ENCODE measurements around the gene PTPRQ.
"Not testable (repeated sequence)": the region's sequence is repeated elsewhere in the genome, so short reads cannot be mapped to it uniquely, and the experiment has no call there.

Gene PTPRQ

GRCh38 chr12:80443974-80444666, at the start of gene PTPRQ:
Gene PTPRQ (plus strand): TSS chr12:80444235. CDS start chr12:80444346, 111 bp downstream.
- no peak for FAIRE-seq

GRCh38 chr12:80400571-80400991, 43.5 kb upstream of the PTPRQ start:
- no peak for FAIRE-seq

GRCh38 chr12:80401191-80401590, 42.8 kb upstream of the PTPRQ start:
- no peak for FAIRE-seq

GRCh38 chr12:80404629-80405028, 39.4 kb upstream of the PTPRQ start:
- no peak for FAIRE-seq

- no peak for FAIRE-seq
These were observed 37.8 kb upstream of the PTPRQ start for GRCh38 chr12:80406253-80406652.

GRCh38 chr12:80411787-80412186, 32.2 kb upstream of the PTPRQ start:
- FAIRE-seq = no peak

- peak; percentile 98 for FAIRE-seq
These were observed 31.6 kb upstream of the PTPRQ start for GRCh38 chr12:80412343-80412953.

GRCh38 chr12:80413462-80413861, 30.6 kb upstream of the PTPRQ start:
- FAIRE-seq = no peak

- FAIRE-seq = no peak
These were observed 28.6 kb upstream of the PTPRQ start for GRCh38 chr12:80415466-80415865.

GRCh38 chr12:80419644-80420043, 24.4 kb upstream of the PTPRQ start:
- no peak for FAIRE-seq

GRCh38 chr12:80420075-80420474, 24.0 kb upstream of the PTPRQ start:
- no peak for FAIRE-seq

- FAIRE-seq = no peak
These were observed 21.5 kb upstream of the PTPRQ start for GRCh38 chr12:80422550-80422949.

GRCh38 chr12:80432061-80432460, 12.0 kb upstream of the PTPRQ start:
- FAIRE-seq = no peak

- no peak for FAIRE-seq
These were observed 2.1 kb upstream of the PTPRQ start for GRCh38 chr12:80441921-80442320.

GRCh38 chr12:80442426-80443222, 1.4 kb upstream of the PTPRQ start:
- no peak for FAIRE-seq

GRCh38 chr12:80445083-80445793, 1.2 kb downstream of the PTPRQ start:
- no peak for FAIRE-seq

- no peak for FAIRE-seq
These were observed 12.5 kb downstream of the PTPRQ start for GRCh38 chr12:80456513-80456912.

GRCh38 chr12:80460972-80461371, 16.9 kb downstream of the PTPRQ start:
- FAIRE-seq = no peak

GRCh38 chr12:80461851-80462250, 17.8 kb downstream of the PTPRQ start:
- not testable (repeated sequence) for FAIRE-seq

GRCh38 chr12:80469681-80470080, 25.6 kb downstream of the PTPRQ start:
- FAIRE-seq = no peak

- no peak for FAIRE-seq
These were observed 26.4 kb downstream of the PTPRQ start for GRCh38 chr12:80470403-80470802.

GRCh38 chr12:80472236-80472635, 28.2 kb downstream of the PTPRQ start:
- FAIRE-seq = no peak

GRCh38 chr12:80472911-80473500, 29.0 kb downstream of the PTPRQ start:
- FAIRE-seq = peak; percentile 94
